PC-3 (cell line): ENCODE data around the gene SRP68. TPM values are rescaled to one million over a fixed set of nuclear protein-coding genes. Genes with fewer than 3 reads are reported as not detected.

ENCODE experiments used
- ATAC-seq: fragments of 200-7000 bp; cut with Tn5 transposase; 2 replicates; pipeline ENCODE4 v1.9.1; 2020; ENCODE audit warnings: mild to moderate bottlenecking, moderate library complexity
- BruUV-seq: library from RNA; stranded (reverse); fragments of 400-500 nt; replicated peaks from 2 replicates; lab custom pipeline; 2021; lab: Mats Ljungman, UMichigan
- CTCF ChIA-PET: fragments of 300-600 bp; sonication (Branson Sonifier 250); formaldehyde crosslinking; loops from one replicate; lab custom pipeline; 2022; ENCODE audit warnings: antibody characterized with exemption; lab: Charles Lee
- POLR2A ChIA-PET: fragments of 300-600 bp; sonication (Branson Sonifier 250); formaldehyde crosslinking; loops from one replicate; lab custom pipeline; 2022; ENCODE audit warnings: antibody characterized with exemption; ENCODE audit not compliant: unreplicated experiment; lab: Charles Lee
- DNase-seq: peaks from one replicate; pipeline ENCODE4 v3.0.0-alpha.2; 2015
- H2AFZ ChIP-seq: fragments of 300-600 bp; sonication (generic); 2 replicates; pipeline ENCODE4 v1.6.0; 2016; ENCODE audit warnings: antibody characterized with exemption, low read length
- H3F3A ChIP-seq: fragments of 300-600 bp; sonication (generic); one replicate; pipeline ENCODE4 v1.6.0; 2017; ENCODE audit warnings: antibody characterized with exemption, low read length, control low read depth, mild to moderate bottlenecking; ENCODE audit not compliant: unreplicated experiment
- H3K27ac ChIP-seq: fragments of 300-600 bp; sonication (generic); 2 replicates; pipeline ENCODE4 v1.5.1; 2016; ENCODE audit warnings: mild to moderate bottlenecking, low read length
- H3K27me3 ChIP-seq: fragments of 300-600 bp; sonication (generic); 2 replicates; pipeline ENCODE4 v1.6.1; 2016; ENCODE audit warnings: low read length, mixed read lengths
- H3K36me3 ChIP-seq: fragments of 300-600 bp; sonication (generic); 2 replicates; pipeline ENCODE4 v1.6.1; 2016; ENCODE audit warnings: low read depth, mixed run types, low read length, mixed read lengths
- H3K4me1 ChIP-seq: fragments of 300-600 bp; sonication (generic); 2 replicates; pipeline ENCODE4 v1.5.1; 2016; ENCODE audit warnings: low read length; ENCODE audit not compliant: insufficient read depth
- H3K4me2 ChIP-seq: fragments of 300-600 bp; sonication (generic); 2 replicates; pipeline ENCODE4 v1.6.0; 2016; ENCODE audit warnings: low read length
- H3K4me3 ChIP-seq: fragments of 300-600 bp; sonication (generic); 2 replicates; pipeline ENCODE4 v1.5.1; 2016; ENCODE audit warnings: mild to moderate bottlenecking, low read length, mixed read lengths
- H3K79me2 ChIP-seq: fragments of 300-600 bp; sonication (generic); 2 replicates; pipeline ENCODE4 v1.6.1; 2017; ENCODE audit warnings: low read length, mixed read lengths
- H3K9ac ChIP-seq: fragments of 300-600 bp; sonication (generic); 2 replicates; pipeline ENCODE4 v1.6.0; 2016; ENCODE audit warnings: mild to moderate bottlenecking, low read length
- H3K9me2 ChIP-seq: fragments of 300-600 bp; sonication (generic); replicated peaks from 2 replicates; pipeline ENCODE4 v1.6.1; 2016; ENCODE audit warnings: mixed run types, low read length, mixed read lengths
- H3K9me3 ChIP-seq: fragments of 300-600 bp; sonication (generic); 2 replicates; pipeline ENCODE4 v1.6.1; 2016; ENCODE audit warnings: low read length, mixed read lengths
- H4K20me1 ChIP-seq: fragments of 300-600 bp; sonication (generic); 2 replicates; pipeline ENCODE4 v1.6.1; 2016; ENCODE audit warnings: low read length, mixed read lengths
- EZH2 ChIP-seq: fragments of 300-600 bp; sonication (generic); IDR thresholded peaks from one replicate; pipeline ENCODE4 v1.6.1; 2017; ENCODE audit warnings: antibody characterized with exemption, mild to moderate bottlenecking, low read length; ENCODE audit not compliant: unreplicated experiment
- EZH2phosphoT487 ChIP-seq: fragments of 300-600 bp; sonication (generic); IDR thresholded peaks from 2 replicates; pipeline ENCODE4 v1.6.1; 2018; ENCODE audit warnings: mild to moderate bottlenecking, antibody characterized with exemption, low read length, borderline replicate concordance
- intact Hi-C: fragments of 100-400 bp; cut with micrococcal nuclease; formaldehyde crosslinking; loops from 2 replicates; pipeline ENCODE4 v1.9.0; 2023
- total RNA-seq: library from RNA; depleted of rRNA; stranded (reverse); fragments of >200 nt; gene quantifications from 2 replicates; pipeline ENCODE4 v1.2.3, GENCODE V29; 2014
- TF ChIP-seq, protein P1 (sequence below): fragments of 300-600 bp; sonication (generic); conservative IDR thresholded peaks from 2 replicates; pipeline ENCODE4 v1.5.1; 2017; ENCODE audit warnings: antibody characterized with exemption, low read depth, mild to moderate bottlenecking, low read length

Gene SRP68
- total RNA-seq, 1 experiment from 2014 or later = 60.8 TPM

DNA sequence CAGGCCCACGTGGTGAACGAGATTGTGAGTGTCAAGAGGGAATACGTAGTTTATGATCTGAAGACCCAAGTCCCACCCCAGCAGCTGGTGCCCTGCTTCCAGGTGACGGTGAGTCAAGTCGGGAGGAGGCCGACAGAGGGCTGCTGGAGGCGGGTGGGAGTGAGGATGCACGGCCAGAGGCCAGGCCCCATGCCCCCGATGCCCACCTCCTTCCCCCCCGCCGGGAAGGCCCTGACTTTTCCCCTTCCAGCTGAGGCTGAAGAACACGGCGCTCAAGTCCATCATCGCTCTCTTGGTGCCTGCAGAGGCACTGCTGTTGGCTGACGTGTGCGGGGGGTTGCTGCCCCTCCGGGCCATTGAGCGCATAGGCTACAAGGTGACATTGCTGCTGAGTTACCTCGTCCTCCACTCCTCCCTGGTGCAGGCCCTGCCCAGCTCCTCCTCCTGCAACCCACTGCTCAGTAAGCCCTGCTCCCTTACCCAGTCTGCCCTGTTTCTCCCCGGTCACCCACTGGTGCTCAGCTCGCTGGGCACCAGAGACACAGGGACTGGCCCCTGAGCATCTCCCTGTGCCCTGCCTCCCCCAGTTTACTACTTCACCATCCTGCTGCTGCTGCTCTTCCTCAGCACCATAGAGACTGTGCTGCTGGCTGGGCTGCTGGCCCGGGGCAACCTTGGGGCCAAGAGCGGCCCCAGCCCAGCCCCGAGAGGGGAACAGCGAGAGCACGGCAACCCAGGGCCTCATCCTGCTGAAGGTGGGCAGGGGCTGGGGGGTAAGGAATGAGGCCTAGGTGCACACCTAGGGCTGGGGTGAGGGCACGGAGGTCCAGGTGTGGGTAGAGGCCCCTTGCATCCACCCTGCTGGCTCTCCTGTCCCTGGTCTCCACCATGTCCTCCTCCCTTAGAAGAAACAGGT is 9.2 kb upstream of the SRP68 start:
- Histone ChIP-seq H3K27me3 (peaks cover 38% of the 10 kb centered on the region), H3K36me3 (peaks cover 25% of the 10 kb centered on the region), H3K4me2 (no peak overlapping the region), H3K9me2 (no peaks in the 10 kb centered on the region), H3K27ac (no peak overlapping the region), H2AFZ (no peak overlapping the region), H3K79me2 (no peaks in the 10 kb centered on the region), H3K9ac (no peak overlapping the region), H3K9me3 (no peaks in the 10 kb centered on the region), H3F3A (no peaks in the 10 kb centered on the region), H3K4me3 (no peak overlapping the region), H4K20me1 (no peaks in the 10 kb centered on the region), H3K4me1 (no peaks in the 10 kb centered on the region)
- DNase-seq (no peak), ATAC-seq (no peak)
- ChIA-PET POLR2A (no interaction called here), CTCF (no interaction called here)
- intact Hi-C loops = no loop called here
- no TSS peak for BruUV-seq
- TF ChIP-seq, protein P1, sequence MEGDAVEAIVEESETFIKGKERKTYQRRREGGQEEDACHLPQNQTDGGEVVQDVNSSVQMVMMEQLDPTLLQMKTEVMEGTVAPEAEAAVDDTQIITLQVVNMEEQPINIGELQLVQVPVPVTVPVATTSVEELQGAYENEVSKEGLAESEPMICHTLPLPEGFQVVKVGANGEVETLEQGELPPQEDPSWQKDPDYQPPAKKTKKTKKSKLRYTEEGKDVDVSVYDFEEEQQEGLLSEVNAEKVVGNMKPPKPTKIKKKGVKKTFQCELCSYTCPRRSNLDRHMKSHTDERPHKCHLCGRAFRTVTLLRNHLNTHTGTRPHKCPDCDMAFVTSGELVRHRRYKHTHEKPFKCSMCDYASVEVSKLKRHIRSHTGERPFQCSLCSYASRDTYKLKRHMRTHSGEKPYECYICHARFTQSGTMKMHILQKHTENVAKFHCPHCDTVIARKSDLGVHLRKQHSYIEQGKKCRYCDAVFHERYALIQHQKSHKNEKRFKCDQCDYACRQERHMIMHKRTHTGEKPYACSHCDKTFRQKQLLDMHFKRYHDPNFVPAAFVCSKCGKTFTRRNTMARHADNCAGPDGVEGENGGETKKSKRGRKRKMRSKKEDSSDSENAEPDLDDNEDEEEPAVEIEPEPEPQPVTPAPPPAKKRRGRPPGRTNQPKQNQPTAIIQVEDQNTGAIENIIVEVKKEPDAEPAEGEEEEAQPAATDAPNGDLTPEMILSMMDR = no peak
- no peak for TF ChIP-seq EZH2phosphoT487
- no peak for TF ChIP-seq EZH2

DNA sequence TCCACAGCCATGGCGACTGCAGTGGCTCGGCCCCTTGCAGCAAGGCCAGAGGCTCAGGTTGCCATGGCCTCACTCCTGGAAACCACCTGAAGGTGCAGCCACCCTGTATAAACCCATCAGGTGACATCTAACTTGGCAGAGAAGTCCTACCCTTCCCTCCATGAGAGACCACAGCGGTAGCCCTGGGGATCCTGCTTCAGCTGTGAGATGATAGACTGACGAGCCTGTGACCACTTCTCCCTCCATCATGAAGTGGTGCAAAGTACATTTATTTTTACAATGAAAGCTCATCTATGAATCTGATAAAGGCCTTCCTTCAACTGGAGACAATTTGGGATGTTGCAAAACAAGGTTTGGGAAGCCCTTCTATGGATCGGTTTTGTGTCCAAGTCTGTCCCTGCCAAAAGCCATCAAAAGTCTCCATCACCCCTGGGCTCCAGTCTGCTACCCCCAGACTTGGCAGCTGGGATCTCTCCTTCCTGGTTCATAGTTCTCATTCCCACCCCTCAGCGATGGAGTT is 8.5 kb upstream of the SRP68 start:
- Histone ChIP-seq H3K9me2 (no peaks in the 10 kb centered on the region), H3K79me2 (no peaks in the 10 kb centered on the region), H3K36me3 (peaks cover 23% of the 10 kb centered on the region), H4K20me1 (no peaks in the 10 kb centered on the region), H3K27me3 (peaks cover 45% of the 10 kb centered on the region), H3K9me3 (no peaks in the 10 kb centered on the region), H2AFZ (no peak overlapping the region), H3K4me3 (no peak overlapping the region), H3K9ac (no peak overlapping the region), H3K4me2 (no peak overlapping the region), H3F3A (no peaks in the 10 kb centered on the region), H3K4me1 (no peaks in the 10 kb centered on the region), H3K27ac (no peak overlapping the region)
- POLR2A ChIA-PET = no interaction called here
- DNase-seq = no peak
- TF ChIP-seq, protein P1 = no peak
- TF ChIP-seq EZH2phosphoT487 = no peak
- no peak for TF ChIP-seq EZH2
- intact Hi-C loops = no loop called here
- no TSS peak for BruUV-seq
- ATAC-seq = no peak; the same call in none of the 2 replicates
- CTCF ChIA-PET = no interaction called here
